Brain microvascular endothelial cell (primary cell): ENCODE data around the gene CTDP1.

Source experiments
- DNase-seq: peaks from one replicate; pipeline ENCODE4 v3.0.0-alpha.2; 2020
- H3K27ac ChIP-seq: fragments of 250-450 bp; sonication (Bioruptor Pico); 2 replicates; pipeline ENCODE4 v1.5.1; 2020; ENCODE audit warnings: mild to moderate bottlenecking, moderate library complexity
- H3K27me3 ChIP-seq: fragments of 250-450 bp; sonication (Bioruptor Pico); replicated peaks from 2 replicates; pipeline ENCODE4 v1.5.1; 2020; ENCODE audit warnings: mild to moderate bottlenecking
- H3K36me3 ChIP-seq: fragments of 250-450 bp; sonication (Bioruptor Pico); replicated peaks from 2 replicates; pipeline ENCODE4 v1.5.1; 2020; ENCODE audit warnings: mild to moderate bottlenecking
- H3K4me3 ChIP-seq: 2 replicates; pipeline ENCODE4 v1.5.1; 2011; ENCODE audit warnings: low read depth, mild to moderate bottlenecking, control low read depth, low read length, moderate library complexity
- CTCF ChIP-seq: IDR thresholded peaks from 2 replicates; pipeline ENCODE4 v1.5.1; 2011; ENCODE audit warnings: low read depth, mild to moderate bottlenecking, moderate library complexity, low read length, control low read depth, inconsistent platforms; ENCODE audit errors: missing control alignments
- in situ Hi-C: cut with HindIII; loops from 2 replicates; pipeline ENCODE4 v1.10.0; 2017; ENCODE audit warnings: low sequenced_read_pairs, low pct_ligation_motif_present

The CTDP1 gene

GRCh38 chr18:79802298-79802697, 122.7 kb downstream of the CTDP1 start:
- in situ Hi-C loops, result no loop called here
- no peak for DNase-seq
- no peak for TF ChIP-seq CTCF
- Histone ChIP-seq H3K27ac (no peak overlapping the region), H3K4me3 (no peak overlapping the region), H3K36me3 (no peaks in the 10 kb centered on the region), H3K27me3 (peaks cover 19% of the 10 kb centered on the region)

DNA sequence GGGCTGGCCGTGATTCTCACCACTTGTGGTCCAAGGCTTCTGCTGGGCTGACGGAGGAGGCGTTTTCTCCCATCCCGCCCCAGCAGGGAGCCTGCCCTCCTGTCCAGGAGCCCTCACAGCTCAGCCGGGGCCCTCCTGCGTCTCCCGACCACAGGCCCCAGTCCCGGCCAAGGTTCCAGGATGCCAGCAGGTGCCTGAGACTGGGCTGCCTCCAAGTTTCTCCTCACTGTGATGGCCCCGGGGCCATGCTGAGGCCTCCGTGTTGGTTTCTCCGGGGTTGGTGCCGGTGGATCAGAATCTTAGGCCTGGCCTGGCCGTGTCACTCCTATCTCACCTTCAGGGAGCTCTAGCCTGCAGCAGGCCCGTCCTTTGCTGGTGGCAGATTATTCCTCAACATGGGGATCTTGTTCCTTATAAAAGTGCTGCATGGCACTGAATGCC, 124.0 kb downstream of the CTDP1 start:
- in situ Hi-C loops, result no loop called here
- TF ChIP-seq CTCF, result no peak
- H3K36me3 ChIP-seq, result no peaks in the 10 kb centered on the region
- H3K4me3 ChIP-seq, result no peak overlapping the region
- no peak overlapping the region for H3K27ac ChIP-seq
- no peak for DNase-seq
- peaks cover 10% of the 10 kb centered on the region for H3K27me3 ChIP-seq
